ENCODE measurements around the gene BICDL2.
A peak's percentile ranks its signal among the peaks of the same experiment; 100 is the strongest.

BICDL2 gene

GRCh38 chr16:2981177-2981898 is 55.4 kb downstream of the BICDL2 start:
- peak overlapping the region; percentile 86 to 88 for H3K4me3 ChIP-seq (ENCODE audit: low read length in 2 of 2)
- H3K4me1 ChIP-seq (ENCODE audit: control insufficient read depth, insufficient read depth, low read length): peaks cover 25% of the 10 kb centered on the region
- peak overlapping the region in 1 of 2 donors; percentile 91 for H3K9ac ChIP-seq (ENCODE audit: low read length in 2 of 2)
- H3K36me3 ChIP-seq (ENCODE audit: control insufficient read depth in 2 of 2, insufficient read depth in 2 of 2, low read length in 2 of 2): no peaks in the 10 kb centered on the region
- H3K27me3 ChIP-seq (ENCODE audit: control insufficient read depth in 1 of 2, insufficient read depth in 2 of 2, low read length in 2 of 2): peaks cover 0 to 7% of the 10 kb centered on the region in 2 donors
- H3K27ac ChIP-seq (ENCODE audit: low read length): no peak overlapping the region
- H3K9me3 ChIP-seq (ENCODE audit: control insufficient read depth in 2 of 2, low read length in 2 of 2): no peaks in the 10 kb centered on the region

DNA sequence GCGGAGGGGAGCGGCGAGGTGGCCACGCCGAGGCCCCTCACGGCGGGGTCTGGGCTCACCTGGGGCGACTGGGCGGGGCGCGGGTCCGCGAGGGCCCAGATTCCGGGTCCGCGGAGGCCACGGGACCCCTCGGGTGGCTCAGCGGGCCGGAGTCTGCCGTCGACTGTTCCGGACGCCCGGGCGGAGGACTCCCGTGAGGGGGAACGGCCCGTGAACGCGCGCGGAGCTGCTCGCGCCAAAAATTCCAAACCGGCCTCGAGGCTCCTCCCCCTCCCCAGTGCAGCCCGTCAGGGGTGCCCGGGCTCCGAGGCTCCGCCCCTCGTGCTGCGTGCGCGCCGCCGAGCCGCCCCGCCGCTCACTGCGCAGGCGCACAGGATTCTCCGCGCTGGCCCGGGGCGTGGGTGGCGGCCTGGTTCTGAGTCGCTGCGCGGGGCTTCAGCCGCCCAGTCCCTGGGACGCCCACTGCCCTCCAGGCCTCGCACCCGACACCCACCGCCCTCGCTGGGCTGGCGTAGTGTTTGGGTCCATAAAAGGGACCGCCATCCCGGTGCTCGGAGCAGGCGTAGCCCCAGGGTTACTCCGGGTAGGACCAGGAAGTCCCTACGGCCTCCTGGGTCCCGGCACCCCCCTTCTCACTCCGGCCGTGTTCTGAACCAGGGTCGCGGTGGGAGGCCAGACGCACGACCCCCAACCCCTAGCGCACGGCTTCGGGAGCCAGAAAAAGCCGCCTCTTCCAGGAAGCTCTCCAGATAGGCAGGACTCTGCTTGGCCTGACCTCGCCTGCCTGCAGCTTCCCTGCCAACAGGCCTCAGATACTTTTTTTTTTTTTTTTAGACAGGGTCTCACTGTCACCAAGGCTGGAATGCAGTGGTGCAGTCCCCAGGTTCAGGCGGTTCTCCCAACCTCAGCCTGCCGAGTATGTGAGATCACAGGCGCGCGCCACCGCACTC is 56.2 kb downstream of the BICDL2 start, which contains the start of gene PKMYT1:
Gene PKMYT1 (minus strand): TSS at position 220 of the 950 bp plus-strand sequence. CDS start 789 bp downstream, outside the sequence.
- Histone ChIP-seq H3K36me3 (ENCODE audit: control insufficient read depth in 2 of 2, insufficient read depth in 2 of 2, low read length in 2 of 2) (no peaks in the 10 kb centered on the region), H3K27me3 (ENCODE audit: control insufficient read depth in 1 of 2, insufficient read depth in 2 of 2, low read length in 2 of 2) (peaks cover 0 to 5% of the 10 kb centered on the region in 2 donors), H3K27ac (ENCODE audit: low read length) (peak within 1 kb of the TSS; percentile 46), H3K4me3 (ENCODE audit: low read length in 2 of 2) (peak within 1 kb of the TSS; percentile 86 to 88), H3K9me3 (ENCODE audit: control insufficient read depth in 2 of 2, low read length in 2 of 2) (no peaks in the 10 kb centered on the region), H3K4me1 (ENCODE audit: control insufficient read depth, insufficient read depth, low read length) (peaks cover 21% of the 10 kb centered on the region), H3K9ac (ENCODE audit: low read length in 2 of 2) (peak within 1 kb of the TSS; percentile 89 to 91)

GRCh38 chr16:2979669-2980226 is 57.0 kb downstream of the BICDL2 start:
- H3K27me3 ChIP-seq (ENCODE audit: control insufficient read depth in 1 of 2, insufficient read depth in 2 of 2, low read length in 2 of 2): peaks cover 4 to 5% of the 10 kb centered on the region in 2 donors
- H3K9me3 ChIP-seq (ENCODE audit: control insufficient read depth in 2 of 2, low read length in 2 of 2): no peaks in the 10 kb centered on the region
- no peak overlapping the region for H3K27ac ChIP-seq (ENCODE audit: low read length)
- H3K36me3 ChIP-seq (ENCODE audit: control insufficient read depth in 2 of 2, insufficient read depth in 2 of 2, low read length in 2 of 2): no peaks in the 10 kb centered on the region
- H3K4me3 ChIP-seq (ENCODE audit: low read length in 2 of 2): peak overlapping the region; percentile 40 to 88
- H3K4me1 ChIP-seq (ENCODE audit: control insufficient read depth, insufficient read depth, low read length): peaks cover 18% of the 10 kb centered on the region
- no peak overlapping the region for H3K9ac ChIP-seq (ENCODE audit: low read length in 2 of 2)

Measured in stomach smooth muscle (tissue), 2 donors.